NCI-H1930 (cell line): ENCODE results near the gene MBOAT2.
"Not testable (repeated sequence)": the region's sequence is repeated elsewhere in the genome, so short reads cannot be mapped to it uniquely, and the experiment has no call there.

Source experiments
- DNase-seq, 2 experiments: peaks; one replicate each; lab custom pipeline; 2025; lab: John Stamatoyannopoulos, UW

MBOAT2 gene

DNA sequence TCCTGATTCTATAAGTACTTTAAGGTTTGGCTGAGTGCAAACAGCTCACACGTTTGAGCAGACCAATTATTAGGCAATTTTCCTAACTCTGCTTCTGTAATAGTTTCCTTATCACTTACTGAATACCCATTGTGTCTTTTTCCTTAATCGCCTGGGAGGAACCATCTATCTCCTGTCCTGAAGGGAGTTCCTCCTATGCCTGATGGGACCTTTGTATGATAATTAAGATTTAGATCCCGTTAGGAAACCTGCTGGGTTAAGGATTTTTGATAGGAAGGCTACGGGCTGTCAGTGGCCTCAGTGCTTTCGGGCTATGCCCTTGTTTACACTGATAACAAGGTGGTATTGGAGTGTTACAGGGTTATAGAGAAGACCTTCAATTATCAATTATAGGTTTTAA lies 106.8 kb downstream of the MBOAT2 start:
- not testable (repeated sequence) for DNase-seq

DNA sequence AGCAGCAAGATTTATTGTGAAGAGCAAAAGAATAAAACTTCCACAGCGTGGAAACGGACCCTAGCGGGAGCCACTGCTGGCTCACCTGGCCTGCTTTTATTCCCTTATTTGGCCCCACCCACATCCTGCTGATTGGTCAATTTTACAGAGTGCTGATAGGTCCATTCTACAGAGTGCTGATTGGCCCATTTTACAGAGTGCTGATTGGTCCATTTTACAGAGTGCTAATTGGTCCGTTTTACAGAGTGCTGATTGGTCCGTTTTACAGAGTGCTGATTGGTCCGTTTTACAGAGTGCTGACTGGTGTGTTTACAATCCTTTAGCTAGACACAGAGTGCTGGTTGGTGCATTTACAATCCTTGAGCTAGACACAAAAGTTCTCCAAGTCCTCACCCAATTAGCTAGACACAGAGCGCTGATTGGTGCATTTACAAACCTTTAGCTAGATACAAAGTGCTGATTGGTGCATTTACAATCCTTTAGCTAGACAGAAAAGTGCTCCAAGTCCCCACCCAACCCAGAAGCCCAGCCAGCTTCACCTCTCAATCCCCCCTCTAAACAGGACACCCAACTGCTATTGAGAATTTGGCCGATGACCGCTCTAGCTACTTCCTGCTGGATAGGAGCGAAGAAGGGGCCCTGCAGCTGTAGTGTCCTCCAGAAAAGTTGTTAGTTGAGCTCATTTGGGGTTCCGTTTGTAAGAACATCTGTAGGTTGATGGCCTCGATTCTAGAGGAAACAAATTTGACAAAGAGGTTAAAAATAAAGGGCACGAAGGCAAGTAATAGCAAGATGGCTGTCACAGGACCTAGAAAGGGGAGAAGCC lies 108.2 kb downstream of the MBOAT2 start:
- not testable (repeated sequence) for DNase-seq

DNA sequence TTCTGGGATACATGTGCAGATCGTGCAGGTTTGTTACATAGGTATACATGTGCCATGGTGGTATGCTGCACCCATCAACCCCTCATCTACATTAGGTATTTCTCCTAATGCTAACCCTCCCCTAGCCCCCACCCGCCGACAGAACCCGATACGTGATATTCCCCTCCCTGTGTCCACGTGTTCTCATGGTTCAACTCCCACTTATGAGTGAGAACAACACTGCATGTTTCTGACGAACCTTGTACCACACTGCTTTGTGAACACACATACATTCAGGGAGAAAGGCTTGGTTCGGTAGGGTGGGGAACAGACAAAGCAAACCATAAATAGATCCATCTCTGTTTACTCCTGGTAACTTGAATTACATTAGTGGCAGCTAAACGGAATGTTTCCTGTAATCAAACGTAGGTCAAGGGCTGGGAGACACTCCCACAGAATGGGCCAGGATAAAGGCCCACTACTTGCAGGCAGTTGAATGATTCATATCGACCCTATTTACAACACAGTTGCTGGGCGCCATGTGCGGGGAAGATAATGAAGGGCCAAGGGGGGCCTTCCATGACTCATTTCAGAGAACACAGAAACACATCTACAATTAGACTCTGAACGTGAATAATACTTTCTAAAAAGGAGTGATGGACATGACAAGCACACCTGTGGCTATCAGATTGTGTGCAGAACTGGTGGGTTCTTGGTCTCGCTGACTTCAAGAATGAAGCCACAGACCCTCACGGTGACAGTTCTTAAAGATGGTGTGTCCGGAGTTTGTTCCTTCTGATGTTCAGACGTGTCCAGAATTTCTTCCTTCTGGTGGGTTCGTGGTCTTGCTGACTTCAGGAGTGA lies 109.3 kb downstream of the MBOAT2 start:
- DNase-seq: no peak

DNA sequence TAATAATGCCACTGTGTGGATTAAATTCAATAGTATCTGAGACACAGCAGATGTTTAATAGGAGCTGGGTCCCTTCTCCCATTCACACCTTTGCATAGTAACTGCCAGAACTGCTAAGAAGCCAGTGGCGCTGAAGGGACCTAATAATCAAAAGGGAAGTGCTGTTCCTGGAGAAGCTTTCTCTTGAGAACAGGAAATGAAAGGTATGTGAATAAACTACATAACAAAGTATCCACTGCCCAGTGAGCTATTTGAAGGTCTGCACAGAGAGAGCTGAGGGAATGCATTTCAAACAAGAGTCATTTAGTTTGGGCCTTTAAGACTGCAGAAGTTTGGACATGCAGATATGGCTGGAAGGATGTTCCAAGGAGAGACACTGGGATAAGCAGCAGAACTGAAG lies 110.0 kb downstream of the MBOAT2 start:
- no peak for DNase-seq

DNA sequence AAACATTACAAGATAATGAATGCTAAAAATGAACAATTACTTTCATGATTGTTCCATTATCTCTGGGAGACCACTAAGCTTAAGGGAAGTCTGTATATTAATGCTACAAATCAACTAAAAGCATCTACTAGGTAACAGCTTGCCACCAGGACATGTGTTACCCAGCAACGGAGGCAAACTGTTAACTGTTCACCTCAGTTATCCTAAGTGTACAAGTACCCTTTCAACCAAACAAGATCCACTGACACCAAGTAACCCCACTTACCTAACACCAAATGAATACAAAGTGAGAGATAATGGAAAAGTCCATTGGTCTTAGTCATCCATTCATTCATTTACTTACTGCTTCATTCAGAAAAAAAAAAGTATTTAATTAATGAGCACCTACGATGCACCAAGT lies 111.4 kb downstream of the MBOAT2 start:
- DNase-seq: no peak

DNA sequence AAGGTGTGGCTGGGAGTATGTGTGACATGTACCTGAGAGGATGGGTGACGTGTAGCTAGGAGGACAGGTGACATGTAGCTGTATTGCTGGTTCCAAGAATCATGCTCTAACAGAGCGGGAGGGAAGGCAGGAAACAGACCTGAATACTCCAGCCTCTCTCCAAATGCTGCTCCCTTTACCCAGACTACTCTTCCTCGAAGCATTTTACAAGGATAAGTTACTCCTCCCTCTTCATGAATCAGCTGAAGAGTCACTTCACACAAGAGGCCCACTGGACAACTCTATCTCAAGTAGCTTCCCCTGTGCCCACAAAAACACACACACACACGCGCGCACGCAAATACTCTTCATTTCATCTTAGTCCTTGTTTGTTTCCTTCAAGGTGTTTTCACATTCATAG lies 113.5 kb downstream of the MBOAT2 start:
- no peak for DNase-seq

DNA sequence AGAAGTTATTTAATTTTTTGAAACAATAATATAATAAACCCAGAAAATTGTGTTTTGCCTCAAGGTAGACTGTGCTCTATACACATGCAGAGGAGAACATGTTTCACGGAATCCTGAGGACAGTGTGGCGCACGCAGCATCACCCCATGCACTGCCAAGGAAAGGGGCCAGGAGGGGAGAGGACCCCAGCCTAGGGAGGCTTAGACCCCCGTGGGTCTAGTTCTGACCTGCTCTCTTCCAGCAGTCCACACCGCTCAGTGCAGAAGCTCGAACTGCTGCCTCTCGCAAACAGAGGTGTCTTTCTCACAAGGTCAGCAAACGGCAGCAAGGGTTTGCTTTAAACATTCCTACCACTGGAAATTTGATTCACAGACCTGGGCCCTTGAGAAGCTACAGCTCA lies 114.5 kb downstream of the MBOAT2 start:
- no peak for DNase-seq

DNA sequence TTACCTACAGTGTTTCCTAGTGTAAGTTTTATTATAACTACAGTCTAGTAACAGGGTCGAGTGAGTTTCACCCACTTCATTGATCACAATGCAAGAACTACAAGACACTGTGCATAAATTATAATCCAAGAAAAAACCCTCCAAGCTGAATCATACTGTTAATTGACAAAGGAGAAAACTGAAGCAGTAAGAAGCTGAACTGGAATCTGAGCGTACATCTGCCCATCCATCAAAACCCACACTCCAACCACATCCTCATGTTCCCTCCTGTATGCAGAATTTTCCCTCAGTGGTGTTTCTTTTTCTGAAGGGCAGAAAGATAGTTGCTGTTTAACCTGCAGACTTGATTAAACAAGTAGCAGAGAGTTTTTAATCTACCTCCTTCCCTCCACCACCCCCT lies 116.6 kb downstream of the MBOAT2 start:
- DNase-seq: no peak

DNA sequence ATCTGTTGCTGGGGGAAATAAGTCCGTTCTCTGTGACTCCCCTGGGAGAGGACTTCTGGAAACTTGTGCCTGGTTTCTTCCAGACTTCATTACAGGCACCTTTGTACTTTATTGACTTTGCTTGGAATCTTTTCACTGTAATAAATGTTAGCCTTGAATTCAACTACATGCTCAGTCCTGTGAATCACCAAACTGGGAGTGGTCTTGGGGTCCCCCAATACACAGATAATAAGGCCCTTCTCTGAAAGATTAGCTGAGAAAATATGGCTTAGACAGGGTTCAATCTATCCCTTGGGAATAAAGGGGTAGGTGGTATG lies 117.3 kb downstream of the MBOAT2 start:
- DNase-seq: no peak

DNA sequence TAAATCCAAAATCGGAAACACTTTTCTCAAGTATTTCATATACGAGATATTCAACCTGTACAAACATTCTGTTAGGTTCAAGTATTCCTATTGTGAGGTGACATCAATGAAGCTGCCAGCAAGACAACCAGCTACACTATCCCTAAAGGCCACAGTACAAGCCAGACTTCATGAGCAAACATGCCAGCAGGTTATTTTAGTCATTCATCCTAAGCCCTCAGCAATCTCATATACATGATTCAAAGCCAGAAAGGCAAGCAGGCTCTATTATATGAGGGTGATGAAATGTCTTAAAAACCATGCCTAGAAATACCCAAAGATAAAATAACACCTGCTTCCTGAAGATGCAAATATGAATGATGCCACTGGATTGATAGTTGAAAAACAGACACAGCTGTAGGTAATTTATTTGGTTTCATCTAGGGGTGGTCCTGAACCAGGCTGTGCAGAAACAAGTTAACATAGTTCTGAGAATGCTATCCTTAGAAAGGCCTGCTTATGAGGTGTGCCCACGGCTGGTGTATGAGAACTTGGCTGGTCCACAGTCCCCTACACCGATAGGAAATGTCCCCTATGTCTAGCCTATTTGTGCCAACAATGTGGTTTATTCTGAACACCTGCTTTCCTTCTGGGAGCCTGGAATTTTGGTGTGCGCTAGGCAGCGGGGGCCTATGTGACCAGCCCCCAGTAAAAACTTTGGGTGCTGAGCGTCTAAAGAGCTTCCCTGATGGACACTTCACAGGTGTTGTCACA lies 117.9 kb downstream of the MBOAT2 start:
- no peak for DNase-seq

DNA sequence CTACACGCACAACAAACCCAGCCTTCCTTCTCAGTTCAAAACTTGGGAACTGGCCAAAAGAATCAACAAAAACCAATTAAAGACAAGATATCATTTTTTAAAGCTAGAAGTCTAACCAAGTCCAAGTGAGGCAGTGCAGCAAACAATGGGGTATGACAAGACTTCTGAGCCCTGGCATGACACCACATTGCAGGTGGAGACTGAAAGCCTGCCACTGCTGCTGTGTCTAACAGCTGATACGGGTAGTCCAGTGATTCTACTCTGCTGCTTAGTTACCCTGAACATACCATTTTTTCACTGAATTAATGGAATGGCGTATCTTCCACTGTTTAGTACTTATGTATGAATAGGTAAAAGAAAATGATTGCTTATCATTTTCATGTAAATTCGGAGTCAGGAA lies 118.7 kb downstream of the MBOAT2 start:
- no peak for DNase-seq

DNA sequence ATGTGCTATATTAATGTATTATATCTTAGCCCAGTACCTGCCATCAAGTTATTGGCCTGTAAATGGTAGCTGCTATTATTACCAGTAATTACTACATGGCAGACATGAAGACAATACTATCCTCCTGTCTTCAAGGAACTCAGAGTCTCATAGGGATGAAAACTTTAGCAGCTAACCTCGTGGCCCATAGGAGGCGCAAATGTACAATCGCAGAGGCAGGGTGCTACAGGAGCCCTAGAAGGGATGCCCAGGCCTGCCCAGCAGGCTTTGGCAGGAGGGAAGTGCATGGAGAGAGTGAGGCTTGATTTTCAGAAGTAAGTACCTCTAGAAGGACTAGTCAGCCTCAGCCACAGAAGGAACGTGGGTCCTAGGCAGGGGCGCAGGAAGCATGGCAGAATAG lies 121.4 kb downstream of the MBOAT2 start:
- DNase-seq: no peak

DNA sequence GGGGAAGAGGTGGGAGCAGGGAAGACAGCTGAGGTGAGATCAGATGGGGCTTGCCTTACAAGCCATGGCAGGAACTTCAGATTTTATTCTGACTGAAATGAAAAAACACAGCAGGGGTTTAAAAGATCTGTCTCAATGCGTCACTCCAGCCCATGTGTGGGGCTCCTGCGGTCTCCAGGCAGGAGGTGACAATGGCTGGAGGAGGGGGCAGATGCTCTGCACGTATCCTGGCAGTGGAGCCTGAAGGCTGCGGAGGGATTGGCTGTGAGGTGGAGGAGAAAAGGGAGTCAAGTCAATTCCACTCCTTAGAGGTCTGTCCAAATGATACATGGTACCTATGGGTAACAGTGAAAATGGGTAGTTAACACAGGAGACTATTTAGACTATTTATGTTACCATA lies 125.6 kb downstream of the MBOAT2 start:
- no peak for DNase-seq

DNA sequence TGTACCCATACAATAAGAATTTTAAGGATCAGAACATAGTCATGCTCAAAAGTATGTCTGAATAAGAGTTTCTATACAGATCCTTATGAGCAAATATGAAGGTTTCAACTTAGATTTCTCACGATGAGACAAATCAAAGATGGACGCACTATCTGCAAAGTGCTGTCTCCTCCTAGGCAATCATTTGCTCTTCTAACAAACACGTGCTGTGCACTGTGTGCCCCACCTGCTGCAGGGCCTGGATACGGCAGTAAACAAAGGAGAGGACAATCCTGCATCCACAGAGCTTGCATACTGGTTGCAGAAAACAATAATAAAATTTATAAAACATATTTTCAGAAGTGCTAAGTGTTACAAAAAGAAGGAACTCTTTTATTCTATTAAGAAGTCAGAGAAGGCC lies 126.2 kb downstream of the MBOAT2 start:
- no peak for DNase-seq

DNA sequence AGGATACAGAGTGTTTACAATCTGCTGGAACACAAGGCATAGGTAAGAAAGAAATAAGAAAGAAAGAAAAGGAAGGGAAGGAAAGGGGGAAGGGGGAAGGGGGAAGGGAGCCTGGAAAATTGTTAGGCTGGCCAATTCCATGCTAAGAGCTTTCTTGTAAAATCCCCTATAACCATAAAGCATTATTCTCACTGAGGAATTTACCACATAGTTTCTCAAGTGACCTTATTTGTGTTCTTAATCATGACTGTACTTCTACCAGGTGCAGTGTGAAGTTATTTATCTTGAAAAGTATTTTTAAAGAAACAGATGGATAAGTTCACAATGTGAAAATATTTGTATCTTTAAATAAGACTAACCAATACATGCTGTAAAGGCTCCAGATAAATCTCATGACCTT lies 126.9 kb downstream of the MBOAT2 start:
- DNase-seq: no peak

DNA sequence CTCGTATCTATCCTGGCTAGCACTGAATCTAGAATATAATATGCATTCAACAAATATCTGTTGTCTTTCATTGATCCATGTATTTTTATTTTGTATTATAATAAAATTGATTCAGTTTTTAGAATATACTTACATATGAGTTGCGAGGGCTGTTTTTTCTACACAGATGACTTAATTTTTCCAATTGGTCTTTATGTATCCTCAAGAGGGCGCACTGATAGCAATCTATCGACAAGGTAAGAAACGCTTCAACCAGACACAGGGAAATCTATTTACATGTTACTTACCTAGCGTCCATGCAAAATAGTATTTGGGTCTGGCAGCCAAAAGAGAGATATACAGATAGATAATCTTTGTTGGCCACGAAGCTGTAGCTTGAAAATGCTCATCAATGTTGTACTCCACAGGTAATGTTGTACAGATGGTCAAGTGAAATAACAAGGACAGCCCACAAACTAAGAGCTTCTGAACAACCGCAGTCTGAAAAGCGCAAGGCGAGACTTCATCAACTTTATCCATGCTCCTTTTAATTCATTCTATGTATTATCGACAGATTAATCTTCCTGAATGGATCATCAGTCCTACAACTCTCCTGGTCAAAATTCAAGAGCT lies 130.6 kb downstream of the MBOAT2 start:
- peak in 1 of 2 experiments; percentile 41 for DNase-seq

DNA sequence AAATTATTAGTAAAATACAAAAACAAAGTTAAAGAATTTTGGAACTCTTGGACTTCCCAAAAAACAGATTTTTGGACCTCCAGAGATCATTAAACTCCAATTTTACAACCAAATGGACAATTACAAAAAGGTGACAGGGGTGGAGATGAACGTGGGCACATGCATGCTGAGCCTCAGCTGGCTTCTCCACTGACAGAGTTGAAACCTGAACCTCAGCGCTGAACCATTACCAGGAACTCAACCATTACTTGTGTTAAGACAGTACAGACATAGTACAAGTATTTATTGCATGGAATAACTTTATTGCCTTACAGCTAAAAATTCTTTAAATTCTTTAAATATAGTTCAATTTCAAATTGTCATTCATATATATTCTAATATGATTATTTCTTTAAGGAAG lies 133.0 kb downstream of the MBOAT2 start:
- no peak for DNase-seq

DNA sequence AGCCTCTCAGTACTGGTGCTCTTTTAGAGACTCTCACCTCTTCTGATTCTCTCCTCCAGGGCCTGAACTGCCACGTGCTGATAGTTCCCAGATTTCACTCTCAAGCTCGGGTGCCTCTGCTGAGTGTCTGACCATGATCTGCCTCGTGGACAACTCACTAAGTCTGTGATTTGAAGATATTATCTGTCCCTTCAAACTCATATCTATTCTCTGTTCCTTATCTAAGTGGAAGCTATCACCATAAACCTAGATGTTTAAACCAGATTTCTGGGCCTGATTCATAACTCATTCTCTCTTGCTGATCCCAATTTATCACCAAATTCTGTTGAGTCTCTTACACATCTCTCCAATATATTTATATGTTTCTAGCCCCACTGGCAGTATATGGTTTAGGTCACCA lies 136.1 kb downstream of the MBOAT2 start:
- no peak for DNase-seq

DNA sequence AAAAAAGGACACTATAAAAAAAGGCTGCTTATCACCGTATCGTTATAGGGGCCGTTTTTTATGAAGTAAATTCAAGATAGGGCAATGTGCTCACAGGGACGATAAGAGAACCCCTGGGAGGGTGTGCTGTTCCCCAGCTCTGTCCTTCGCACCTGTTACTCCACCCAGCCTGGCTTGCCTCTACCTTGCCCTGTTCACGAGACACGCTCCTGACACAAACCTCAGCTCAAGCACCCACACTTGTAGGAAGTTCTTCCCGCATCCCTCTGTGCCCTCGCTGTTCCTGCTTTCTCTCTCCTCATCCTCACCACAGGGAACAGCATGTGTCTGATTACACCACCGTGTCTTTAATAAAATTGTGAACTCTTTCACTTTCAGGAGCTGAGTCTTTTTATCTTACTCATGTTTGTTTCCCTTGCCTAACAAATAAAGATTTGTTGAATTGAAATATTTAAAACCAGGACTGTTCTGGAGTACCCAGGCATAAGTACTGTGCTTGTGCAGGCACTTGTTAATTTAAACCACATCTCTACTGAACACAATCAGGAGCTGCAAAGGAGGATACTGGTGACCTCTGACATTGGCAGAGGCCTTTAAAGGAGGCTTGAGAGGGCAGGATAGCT lies 140.0 kb downstream of the MBOAT2 start:
- DNase-seq: no peak

DNA sequence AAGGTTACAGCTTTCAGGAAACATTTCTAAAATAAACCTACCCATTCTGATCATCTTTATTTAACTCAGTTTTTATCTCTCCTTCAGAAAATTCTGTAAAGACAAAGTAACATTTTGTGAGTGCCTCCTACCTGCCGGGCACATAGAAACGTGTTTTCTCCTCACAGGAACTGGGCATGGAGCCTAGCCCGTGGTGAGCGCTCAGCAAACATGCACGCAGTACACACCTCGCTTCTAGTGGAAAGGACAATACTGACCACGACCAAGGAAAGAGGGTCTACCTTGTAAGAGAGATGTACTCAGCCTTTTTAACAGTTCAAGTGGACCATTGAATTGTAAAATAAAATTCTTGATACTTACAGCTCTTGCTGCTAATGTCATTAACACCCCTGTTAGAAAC lies 141.3 kb downstream of the MBOAT2 start:
- DNase-seq: no peak

DNA sequence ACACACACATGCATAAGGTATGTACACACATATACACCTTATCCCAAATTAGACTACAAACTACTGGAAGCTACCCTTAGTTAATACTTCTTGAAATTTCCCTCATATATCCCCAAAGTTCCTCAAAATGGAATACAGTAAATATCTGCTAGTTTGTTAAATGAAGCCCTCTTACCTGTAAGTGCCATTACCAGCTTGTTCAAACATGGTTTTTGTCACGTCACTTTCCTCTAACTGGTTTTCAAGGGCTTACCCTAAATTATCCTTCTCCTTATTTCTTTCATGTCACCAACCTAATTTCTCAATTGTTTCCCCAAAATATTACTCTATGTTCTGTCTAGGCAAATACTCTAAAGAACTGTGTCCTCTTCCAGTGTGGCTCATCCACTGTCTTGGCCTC lies 141.7 kb downstream of the MBOAT2 start:
- no peak for DNase-seq

DNA sequence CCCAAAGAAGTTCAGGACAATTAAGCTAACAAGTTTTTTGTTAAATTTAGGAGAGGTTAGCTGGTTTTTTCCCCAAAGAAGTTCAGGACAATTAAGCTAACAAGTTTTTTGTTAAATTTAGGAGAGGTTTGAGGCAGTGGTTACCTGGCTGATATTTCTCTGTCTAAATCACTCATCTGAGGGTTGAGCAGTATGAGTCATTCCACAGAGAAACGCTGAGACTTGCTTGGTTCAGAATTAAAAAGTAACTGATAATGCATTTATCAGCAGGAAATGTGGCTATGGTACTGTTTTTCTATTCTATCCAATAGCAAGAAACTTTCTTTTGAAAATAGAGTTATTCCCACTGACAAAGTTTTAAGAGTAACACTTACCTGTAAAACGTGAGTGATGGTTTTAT lies 143.2 kb downstream of the MBOAT2 start:
- DNase-seq: no peak
